ENCODE data around the gene ATOX1. TPM values are rescaled to one million over a fixed set of nuclear protein-coding genes. Genes with fewer than 3 reads are reported as not detected.

The ATOX1 gene
- total RNA-seq, 2 experiments from 2014 or later: 87.7 to 92.6 TPM

- H3K4me1 Mint-ChIP-seq (ENCODE audit: low read depth): peaks cover 82% of the 10 kb centered on the region
- peaks cover 25% of the 10 kb centered on the region for H3K36me3 Mint-ChIP-seq (ENCODE audit: low read depth)
- intact Hi-C loops (cut with micrococcal nuclease): no loop called here
- no peaks in the 10 kb centered on the region for H3K9me3 Mint-ChIP-seq
- peak overlapping the region; percentile 55 for H3K27ac Mint-ChIP-seq
- CTCF ChIA-PET: no interaction called here
- no peak overlapping the region for H3K4me3 Mint-ChIP-seq
- no peak for DNase-seq
- no peaks in the 10 kb centered on the region for H3K27me3 Mint-ChIP-seq (ENCODE audit: low read depth)
These were observed 21.9 kb upstream of the ATOX1 start for GRCh38 chr5:151780348-151780747.

GRCh38 chr5:151779531-151780125 lies 21.2 kb upstream of the ATOX1 start:
- H3K27ac Mint-ChIP-seq: peak overlapping the region; percentile 26
- CTCF ChIA-PET: no interaction called here

GRCh38 chr5:151775025-151775606 lies 16.7 kb upstream of the ATOX1 start:
- CTCF ChIA-PET: no interaction called here
- Mint-ChIP-seq H3K4me1 (ENCODE audit: low read depth) (peaks cover 65% of the 10 kb centered on the region), H3K4me3 (peak overlapping the region; percentile 43), H3K9me3 (no peaks in the 10 kb centered on the region), H3K27me3 (ENCODE audit: low read depth) (no peaks in the 10 kb centered on the region), H3K36me3 (ENCODE audit: low read depth) (peaks cover 43% of the 10 kb centered on the region), H3K27ac (no peak overlapping the region)
- no peak for DNase-seq
- intact Hi-C loops (cut with micrococcal nuclease): loop anchor here (10.0 kb wide), 1 partner anchor 1320 kb away; no protein-coding TSS in a partner anchor

More at GRCh38 chr5:151779531-151780125, 21.2 kb upstream of the ATOX1 start:
- Mint-ChIP-seq H3K36me3 (ENCODE audit: low read depth) (peaks cover 32% of the 10 kb centered on the region), H3K27me3 (ENCODE audit: low read depth) (no peaks in the 10 kb centered on the region), H3K4me1 (ENCODE audit: low read depth) (peaks cover 84% of the 10 kb centered on the region), H3K9me3 (no peaks in the 10 kb centered on the region), H3K4me3 (no peak overlapping the region)
- DNase-seq: no peak
- intact Hi-C loops (cut with micrococcal nuclease): loop anchor here (10.0 kb wide), 1 partner anchor 1325 kb away; no protein-coding TSS in a partner anchor

- Mint-ChIP-seq H3K4me1 (ENCODE audit: low read depth) (peaks cover 57% of the 10 kb centered on the region), H3K36me3 (ENCODE audit: low read depth) (peaks cover 39% of the 10 kb centered on the region), H3K27ac (no peak overlapping the region), H3K27me3 (ENCODE audit: low read depth) (no peaks in the 10 kb centered on the region), H3K9me3 (no peaks in the 10 kb centered on the region), H3K4me3 (peak overlapping the region; percentile 77)
- intact Hi-C loops (cut with micrococcal nuclease): loop anchor here (2.0 to 10.0 kb wide), 6 partner anchors 369 to 1319 kb away; partner anchors contain the start of gene TNIP1
- CTCF ChIA-PET: interaction anchor here (0.7 to 1.6 kb wide), 4 partner anchors 10 to 299 kb away, joined by 4 to 8 read pairs (median 5); no protein-coding TSS in a partner anchor
- DNase-seq: no peak
These were observed 15.5 kb upstream of the ATOX1 start for GRCh38 chr5:151773951-151774350.

DNA sequence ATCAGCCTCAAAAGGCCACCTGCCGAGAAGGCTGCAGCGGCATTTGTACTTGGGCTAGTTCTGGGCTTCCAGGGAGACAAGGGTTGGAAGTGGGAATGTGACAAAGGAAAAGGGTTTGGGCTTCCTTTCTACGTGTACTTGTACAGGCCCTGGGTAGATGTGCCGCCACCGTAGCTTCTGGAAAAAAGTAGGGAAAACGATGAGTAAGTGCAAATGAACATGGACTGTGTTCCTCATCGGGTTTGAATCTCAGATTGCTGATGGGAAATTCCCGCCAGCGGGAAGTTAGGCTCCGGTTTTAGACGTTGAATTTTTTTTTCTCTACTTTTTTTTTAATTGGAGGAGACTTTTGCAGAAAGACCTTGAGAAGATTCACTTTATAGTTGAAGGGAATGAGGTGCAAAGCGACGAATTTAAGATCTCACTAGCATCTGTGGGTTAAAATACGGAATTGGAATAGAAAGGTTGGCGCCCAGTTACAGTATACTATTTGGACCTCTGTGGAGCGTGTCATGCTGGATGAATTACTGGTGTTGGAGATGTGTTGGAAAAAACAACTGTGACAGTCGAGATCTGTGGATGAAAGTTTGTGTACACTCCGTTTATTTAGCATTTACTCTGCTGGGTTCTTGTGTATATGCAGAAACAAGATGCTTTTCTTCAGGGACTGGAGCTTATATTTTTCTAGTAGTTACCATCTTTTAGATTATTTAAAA lies 14.6 kb upstream of the ATOX1 start:
- intact Hi-C loops (cut with micrococcal nuclease): loop anchor here (2.0 to 10.0 kb wide), 6 partner anchors 370 to 1318 kb away; partner anchors contain the start of gene TNIP1
- DNase-seq: peak; percentile 22
- Mint-ChIP-seq H3K4me3 (peak overlapping the region; percentile 77), H3K4me1 (ENCODE audit: low read depth) (peaks cover 47% of the 10 kb centered on the region), H3K27ac (peak overlapping the region; percentile 70), H3K36me3 (ENCODE audit: low read depth) (peaks cover 34% of the 10 kb centered on the region), H3K27me3 (ENCODE audit: low read depth) (no peaks in the 10 kb centered on the region), H3K9me3 (no peaks in the 10 kb centered on the region)
- CTCF ChIA-PET: interaction anchor here (1.3 to 1.6 kb wide), 3 partner anchors 9 to 121 kb away, joined by 4 to 6 read pairs (median 5); no protein-coding TSS in a partner anchor

GRCh38 chr5:151772029-151772845 lies 13.8 kb upstream of the ATOX1 start:
- CTCF ChIA-PET: interaction anchor here (1.5 kb wide), 2 partner anchors 22 to 113 kb away, joined by 5 to 6 read pairs; no protein-coding TSS in a partner anchor
- no peaks in the 10 kb centered on the region for H3K27me3 Mint-ChIP-seq (ENCODE audit: low read depth)
- H3K27ac Mint-ChIP-seq: peak overlapping the region; percentile 70
- H3K36me3 Mint-ChIP-seq (ENCODE audit: low read depth): peaks cover 27% of the 10 kb centered on the region
- H3K4me3 Mint-ChIP-seq: peak overlapping the region; percentile 77
- H3K4me1 Mint-ChIP-seq (ENCODE audit: low read depth): peaks cover 40% of the 10 kb centered on the region
- H3K9me3 Mint-ChIP-seq: no peaks in the 10 kb centered on the region
- peak; percentile 46 for DNase-seq
- intact Hi-C loops (cut with micrococcal nuclease): loop anchor here (2.0 to 10.0 kb wide), 6 partner anchors 371 to 1317 kb away; partner anchors contain the start of gene TNIP1

DNA sequence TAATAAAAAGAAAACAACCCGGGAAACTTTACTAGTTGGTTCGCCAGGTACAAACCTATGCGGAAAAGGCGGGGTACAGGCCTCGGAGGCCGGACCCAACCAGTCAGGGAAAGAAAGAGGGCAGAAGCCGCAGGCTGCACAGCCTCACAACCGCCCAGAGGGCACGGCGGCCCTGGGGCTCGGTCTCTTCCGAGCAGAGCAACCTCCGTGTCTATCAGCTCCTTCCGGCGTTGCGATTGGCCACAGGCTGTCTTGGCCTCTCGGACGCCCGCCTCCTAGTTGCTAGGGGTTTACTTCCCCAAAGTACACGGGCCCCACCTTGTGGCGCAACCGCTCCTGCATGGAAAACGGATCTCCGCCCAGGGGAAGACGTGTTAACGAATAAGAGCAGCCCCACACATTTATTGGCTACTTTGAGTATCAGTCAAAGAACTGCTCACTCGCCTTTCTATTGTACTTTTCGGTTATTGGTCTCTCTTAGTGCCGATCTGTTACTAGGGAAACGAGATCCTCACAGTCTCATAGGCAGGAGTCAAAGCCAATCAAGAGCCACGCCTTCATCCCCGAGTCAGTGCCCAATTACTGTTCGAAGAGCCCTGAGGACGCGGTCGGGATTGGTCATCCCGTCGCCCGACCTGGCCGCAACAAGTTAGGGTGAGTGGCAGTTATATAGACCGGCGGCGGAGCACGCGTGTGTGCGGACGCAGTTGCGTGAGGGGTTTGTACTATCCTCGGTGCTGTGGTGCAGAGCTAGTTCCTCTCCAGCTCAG lies 13.0 kb upstream of the ATOX1 start, which contains the start of gene G3BP1:
Gene G3BP1, plus strand, starts transcription at position 696 of the 770 bp plus-strand sequence. CDS start 14,667 bp downstream, outside the sequence.
- peaks cover 33% of the 10 kb centered on the region for H3K4me1 Mint-ChIP-seq (ENCODE audit: low read depth)
- peak; percentile 100 for DNase-seq
- H3K27ac Mint-ChIP-seq: peak within 1 kb of the TSS; percentile 70
- no peaks in the 10 kb centered on the region for H3K27me3 Mint-ChIP-seq (ENCODE audit: low read depth)
- intact Hi-C loops (cut with micrococcal nuclease): loop anchor here (1.0 to 10.0 kb wide), 16 partner anchors 13 to 1361 kb away; partner anchors contain the start of genes ATOX1, SLC36A1 and TNIP1
- H3K36me3 Mint-ChIP-seq (ENCODE audit: low read depth): peaks cover 24% of the 10 kb centered on the region
- H3K4me3 Mint-ChIP-seq: peak within 1 kb of the TSS; percentile 77
- CTCF ChIA-PET: interaction anchor here (0.6 to 3.6 kb wide), 20 partner anchors 14 to 329 kb away, joined by 3 to 34 read pairs (median 5); partner anchors contain the start of gene SLC36A1
- H3K9me3 Mint-ChIP-seq: no peaks in the 10 kb centered on the region

DNA sequence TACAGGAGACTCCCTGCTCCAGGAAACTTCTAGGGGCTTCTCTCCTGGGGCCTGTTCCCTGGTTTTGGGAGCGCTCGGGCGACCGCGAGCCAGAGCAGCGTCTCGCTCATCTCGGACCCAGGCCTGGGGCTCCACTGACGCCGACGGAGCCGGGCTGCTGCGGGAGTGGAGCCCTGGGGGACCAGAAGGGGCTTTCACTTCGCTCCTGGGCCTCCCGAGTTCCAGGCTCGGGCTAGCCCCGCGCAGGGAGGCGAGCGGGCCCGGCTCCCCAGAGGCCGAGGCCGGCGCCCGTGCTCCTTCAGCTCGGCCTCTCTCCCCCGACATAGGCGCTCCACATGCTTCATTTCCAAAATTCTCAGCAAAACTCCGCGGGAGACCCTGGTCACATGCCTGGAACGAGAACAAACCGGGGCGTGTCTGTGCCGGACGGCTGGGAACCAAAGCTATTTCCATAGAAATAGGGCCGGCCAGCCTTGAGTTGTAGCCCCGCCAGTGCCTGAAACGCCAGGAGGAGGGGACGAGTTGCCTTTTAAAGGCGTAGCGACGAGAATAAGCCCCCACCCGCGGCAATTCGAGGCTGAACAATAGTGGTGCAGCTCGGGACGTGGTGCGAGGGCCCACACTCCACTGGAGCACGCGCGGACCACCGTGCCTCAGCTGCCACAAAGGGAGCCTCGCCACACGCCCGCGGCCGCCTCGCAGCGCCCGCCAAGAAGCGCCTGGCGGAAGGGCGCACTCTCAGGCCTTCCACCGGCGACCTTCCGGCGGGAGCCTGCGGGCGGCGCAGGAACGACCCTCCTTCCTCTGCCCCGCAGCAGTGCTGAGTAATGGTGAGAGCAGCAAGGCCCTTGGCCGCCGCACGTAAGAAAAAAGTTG lies 12.2 kb upstream of the ATOX1 start:
- Mint-ChIP-seq H3K36me3 (ENCODE audit: low read depth) (peaks cover 21% of the 10 kb centered on the region), H3K4me3 (no peak overlapping the region), H3K9me3 (no peaks in the 10 kb centered on the region), H3K27ac (no peak overlapping the region), H3K27me3 (ENCODE audit: low read depth) (no peaks in the 10 kb centered on the region), H3K4me1 (ENCODE audit: low read depth) (peaks cover 25% of the 10 kb centered on the region)
- peak; percentile 71 for DNase-seq
- intact Hi-C loops (cut with micrococcal nuclease): loop anchor here (1.0 to 10.0 kb wide), 15 partner anchors 12 to 1360 kb away; partner anchors contain the start of genes ATOX1, SLC36A1 and TNIP1
- CTCF ChIA-PET: interaction anchor here (0.6 to 3.6 kb wide), 19 partner anchors 14 to 328 kb away, joined by 3 to 34 read pairs (median 5); partner anchors contain the start of gene SLC36A1

DNA sequence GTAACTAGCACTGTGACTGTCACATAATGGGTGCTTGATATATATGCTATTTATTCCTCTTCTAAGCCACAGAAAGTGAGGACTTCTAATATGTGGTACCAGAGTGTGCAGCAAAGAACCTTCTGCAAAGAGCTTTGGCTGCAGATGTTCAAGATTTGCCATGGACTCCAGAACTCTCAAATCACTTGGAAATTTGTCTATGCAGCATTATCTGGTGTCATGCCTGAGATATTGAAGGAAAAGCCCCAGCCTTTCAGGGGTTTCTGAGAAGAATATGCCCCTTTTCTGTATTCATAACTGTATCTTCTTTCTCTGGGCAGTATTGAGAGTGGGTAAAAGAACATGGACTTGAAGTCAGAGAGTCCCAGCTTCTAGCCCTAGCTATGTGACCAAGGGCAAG lies 8.5 kb upstream of the ATOX1 start:
- Mint-ChIP-seq H3K9me3 (no peaks in the 10 kb centered on the region), H3K4me1 (ENCODE audit: low read depth) (peaks cover 6% of the 10 kb centered on the region), H3K27ac (no peak overlapping the region), H3K4me3 (no peak overlapping the region), H3K36me3 (ENCODE audit: low read depth) (no peaks in the 10 kb centered on the region), H3K27me3 (ENCODE audit: low read depth) (no peaks in the 10 kb centered on the region)
- no peak for DNase-seq
- CTCF ChIA-PET: interaction anchor here (1.7 to 1.8 kb wide), 2 partner anchors 10 to 108 kb away, joined by 4 to 5 read pairs; no protein-coding TSS in a partner anchor
- intact Hi-C loops (cut with micrococcal nuclease): no loop called here

- CTCF ChIA-PET: interaction anchor here (0.8 kb wide), 1 partner anchor 9 kb away, joined by 4 read pairs; no protein-coding TSS in a partner anchor
- H3K36me3 Mint-ChIP-seq (ENCODE audit: low read depth): no peaks in the 10 kb centered on the region
- intact Hi-C loops (cut with micrococcal nuclease): no loop called here
- no peaks in the 10 kb centered on the region for H3K4me1 Mint-ChIP-seq (ENCODE audit: low read depth)
- no peak overlapping the region for H3K27ac Mint-ChIP-seq
- no peak for DNase-seq
- no peak overlapping the region for H3K4me3 Mint-ChIP-seq
- no peaks in the 10 kb centered on the region for H3K9me3 Mint-ChIP-seq
- no peaks in the 10 kb centered on the region for H3K27me3 Mint-ChIP-seq (ENCODE audit: low read depth)
These were observed 6.4 kb upstream of the ATOX1 start for GRCh38 chr5:151764801-151765200.
